HT-29 (cell line): ENCODE measurements around the gene DSP. TPM values are rescaled to one million over a fixed set of nuclear protein-coding genes. Genes with fewer than 3 reads are reported as not detected.

Source experiments
- total RNA-seq: library from RNA; depleted of rRNA; stranded (reverse); fragments of >200 nt; shearing (Covaris generic); gene quantifications from 2 replicates; pipeline ENCODE4 v1.2.3, GENCODE V29; 2014; rRNA removed

The DSP gene
- total RNA-seq, 1 experiment from 2014 or later = 28.0 TPM

Other genes starting within 250 kb of the DSP start
- gene SSR1, start 228.5 kb upstream of the DSP start, total RNA-seq = 33.4 and 34.6 TPM in 2 replicates
- 0.10 and 0.16 TPM in 2 replicates for gene CAGE1, start 151.9 kb upstream of the DSP start, total RNA-seq
- 21.9 and 28.4 TPM in 2 replicates for gene RIOK1, start 151.9 kb upstream of the DSP start, total RNA-seq
- 7.6 and 9.3 TPM in 2 replicates for gene SNRNP48, start 48.5 kb downstream of the DSP start, total RNA-seq
- gene BMP6, start 184.4 kb downstream of the DSP start, total RNA-seq = not detected in 2 replicates